NCI-H510A (cell line): Measurements from ENCODE around the gene GNAO1.

Experiments used
- DNase-seq: peaks from one replicate; lab custom pipeline; 2025; lab: John Stamatoyannopoulos, UW

Gene GNAO1

DNA sequence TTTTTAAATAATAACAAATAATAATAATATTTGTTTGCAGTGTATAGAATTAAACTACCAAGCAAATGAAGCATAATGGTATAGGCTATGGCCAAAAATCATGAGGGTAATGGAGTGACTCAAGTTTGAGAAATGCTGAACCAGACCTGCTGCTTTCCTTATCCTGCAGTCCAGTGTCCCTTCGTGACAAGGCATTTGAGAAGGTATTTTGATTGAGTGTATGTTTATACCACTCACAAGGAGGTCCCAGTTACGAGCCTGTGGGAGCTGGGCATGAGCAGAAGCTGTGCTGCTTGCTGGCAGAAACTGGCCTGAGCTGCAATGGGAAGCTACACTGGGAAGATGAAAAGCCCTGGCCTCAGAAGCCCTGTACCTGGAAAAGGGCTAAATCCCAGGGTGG lies 50.3 kb downstream of the GNAO1 start:
- no peak for DNase-seq

DNA sequence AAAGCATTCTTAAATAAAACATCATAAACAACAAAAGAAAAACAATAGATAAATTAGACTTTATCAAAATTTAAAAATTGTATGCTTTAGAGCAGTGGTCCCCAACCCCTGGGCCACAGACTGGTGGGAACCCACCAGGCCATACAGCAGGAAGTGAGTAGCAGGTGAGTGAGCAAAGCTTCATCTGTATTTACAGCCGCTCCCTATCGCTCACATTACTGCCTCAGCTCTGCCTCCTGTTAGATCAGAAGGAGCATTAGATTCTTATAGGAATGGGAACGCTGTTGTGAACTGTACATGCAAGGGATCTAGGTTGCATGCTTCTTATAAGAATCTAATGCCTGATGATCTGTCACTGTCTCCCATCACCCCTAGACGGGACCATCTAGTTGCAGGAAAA lies 51.5 kb downstream of the GNAO1 start:
- no peak for DNase-seq

DNA sequence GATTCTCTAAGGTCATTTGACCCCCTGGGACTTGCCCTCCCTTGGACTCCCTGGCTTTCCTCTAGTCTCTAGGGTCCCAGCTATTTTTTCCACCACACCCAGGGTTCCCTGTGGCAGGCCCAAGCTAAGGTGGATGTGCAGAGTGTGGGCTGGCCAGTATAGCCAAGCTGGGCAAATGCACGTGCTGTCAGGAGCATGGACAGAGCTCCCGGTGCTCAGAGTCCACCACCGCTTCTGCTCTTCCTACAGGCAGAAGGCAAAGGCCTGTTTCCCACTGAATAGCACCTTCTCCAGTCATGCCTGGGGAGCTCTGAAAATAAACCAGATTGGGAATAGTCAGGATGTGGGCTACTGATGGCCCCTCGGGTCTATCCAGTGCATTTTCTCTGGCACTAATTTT lies 53.3 kb downstream of the GNAO1 start:
- no peak for DNase-seq

DNA sequence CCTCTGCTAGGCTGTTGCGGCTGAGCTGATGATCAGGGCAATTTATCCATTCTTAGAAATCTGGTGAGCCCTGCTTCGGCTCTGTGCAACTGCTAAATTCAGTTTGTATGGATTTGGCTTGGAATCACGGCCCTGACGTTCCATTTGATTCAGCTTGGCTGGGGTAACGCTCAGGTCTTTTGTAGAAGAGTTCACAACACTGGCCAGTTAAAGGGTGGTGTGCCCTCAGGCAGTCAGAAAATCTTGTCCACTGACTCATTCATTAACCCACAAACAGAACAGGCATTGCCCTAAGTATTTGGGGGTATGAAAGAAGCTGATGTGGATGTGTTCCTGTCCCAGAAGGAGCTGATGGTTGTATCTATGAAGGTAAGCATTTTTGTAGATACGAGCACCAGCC lies 53.9 kb downstream of the GNAO1 start:
- DNase-seq = no peak

DNA sequence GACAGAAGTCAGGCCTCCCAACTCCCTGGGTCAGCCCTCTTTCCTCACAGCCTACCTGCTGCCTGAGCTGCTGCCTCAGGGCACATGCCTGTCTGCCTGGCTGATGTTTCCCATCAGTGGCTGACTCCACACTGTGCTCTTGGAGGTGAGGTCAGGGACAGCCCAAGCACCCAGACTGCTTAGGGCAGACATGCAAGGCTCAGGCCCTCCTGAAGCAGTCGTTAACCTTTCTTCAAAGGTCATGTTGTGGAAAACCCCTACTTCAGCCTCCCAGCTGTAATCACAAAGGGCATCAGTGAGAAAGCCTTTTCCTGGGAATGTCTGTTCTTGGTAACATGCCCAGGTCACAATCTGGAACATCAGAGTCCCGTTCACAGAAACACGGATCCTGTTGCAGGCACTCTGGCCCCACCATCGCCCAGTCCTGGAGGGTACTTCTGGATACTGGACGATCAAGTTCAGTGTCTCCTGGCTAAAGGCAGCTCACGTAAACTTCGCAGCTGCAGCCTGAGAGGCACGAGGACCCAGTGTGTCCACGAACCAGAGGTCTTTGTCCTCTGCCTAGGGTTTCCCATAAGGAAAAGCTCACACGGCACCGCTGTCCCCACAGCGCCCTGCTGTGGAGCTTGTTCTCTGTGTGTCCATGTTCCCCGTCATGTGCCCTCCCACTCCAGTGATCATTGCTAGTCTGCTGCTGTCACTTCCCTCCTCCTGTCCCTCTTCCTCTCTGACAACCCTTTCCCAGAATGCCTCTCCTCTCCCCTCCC lies 54.9 kb downstream of the GNAO1 start:
- no peak for DNase-seq

DNA sequence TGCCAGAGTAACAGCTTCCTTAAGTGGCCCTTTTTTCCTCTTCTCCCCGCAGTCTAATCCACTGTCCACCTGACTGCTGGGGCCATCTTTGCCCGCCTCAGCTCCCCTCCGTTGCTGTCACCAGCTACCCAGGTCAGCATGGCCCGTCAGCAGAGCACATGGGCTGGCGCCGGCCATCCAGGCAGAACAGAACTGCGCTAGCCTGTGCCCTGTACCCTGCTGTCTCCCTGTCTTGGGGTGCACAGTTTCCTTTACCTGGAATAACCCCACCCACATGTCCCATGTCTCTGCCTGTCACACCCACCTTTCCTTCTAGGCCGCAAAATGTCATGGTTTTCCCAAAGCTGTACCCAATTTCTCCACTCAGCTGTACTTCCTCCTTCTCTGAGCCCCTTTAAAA lies 55.7 kb downstream of the GNAO1 start:
- no peak for DNase-seq

DNA sequence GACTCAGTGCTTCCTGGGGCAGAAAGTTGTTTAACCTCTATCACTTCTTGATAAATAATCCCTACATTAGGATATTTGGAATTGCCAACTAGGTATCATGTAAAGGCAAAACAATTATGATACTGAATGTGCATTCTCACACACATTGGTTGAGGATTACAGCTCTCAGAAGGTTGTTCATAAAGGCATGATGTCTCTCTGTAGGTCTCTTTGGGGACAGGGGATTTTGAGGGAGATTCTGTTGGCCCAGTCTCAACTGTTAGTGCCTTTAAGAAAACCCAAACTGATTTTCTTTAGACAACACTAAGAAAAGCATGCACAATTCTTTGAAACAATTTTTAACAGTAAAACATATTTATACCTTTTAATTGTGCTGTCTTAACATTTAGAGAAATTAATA lies 56.5 kb downstream of the GNAO1 start:
- DNase-seq = no peak

DNA sequence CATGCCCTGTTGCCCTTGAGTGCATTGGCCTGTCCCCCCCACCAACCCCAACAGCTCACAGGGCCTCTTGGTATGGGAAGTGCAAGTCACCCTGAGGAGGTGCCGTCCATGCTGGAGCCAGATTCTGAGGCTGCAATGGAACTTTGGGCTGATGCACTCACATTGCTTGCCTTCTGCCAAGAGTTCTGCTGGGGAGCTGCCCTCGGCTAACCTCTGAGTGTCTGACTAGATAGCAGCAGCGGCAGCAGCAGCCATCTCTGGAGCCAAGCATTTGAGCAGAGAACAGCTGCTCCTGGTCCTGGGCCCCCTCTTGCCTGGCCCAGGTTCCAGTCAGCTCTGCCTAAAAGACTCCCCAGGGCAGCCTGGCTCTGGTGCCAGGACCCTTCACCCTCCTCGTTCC lies 61.5 kb downstream of the GNAO1 start:
- DNase-seq = no peak

DNA sequence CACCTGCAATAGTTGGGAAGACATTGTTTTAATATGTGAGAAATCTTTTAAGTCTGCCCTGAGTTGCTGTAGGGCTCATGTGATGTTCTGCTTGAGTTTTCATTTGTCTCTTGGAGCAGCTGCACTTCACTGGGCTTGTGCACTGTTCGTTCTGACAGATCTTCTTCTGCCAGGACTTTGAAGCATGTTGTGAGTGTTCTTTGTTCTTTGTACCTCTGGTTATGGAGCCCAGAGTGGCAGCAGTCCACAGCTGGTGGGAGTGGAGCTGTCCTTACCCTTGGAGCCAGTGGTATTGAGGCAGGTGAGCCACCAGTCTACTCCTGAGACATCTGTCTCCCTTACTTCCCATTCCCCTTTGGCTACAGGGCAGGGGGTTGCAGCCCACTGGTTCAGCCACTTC lies 64.6 kb downstream of the GNAO1 start:
- DNase-seq = no peak

DNA sequence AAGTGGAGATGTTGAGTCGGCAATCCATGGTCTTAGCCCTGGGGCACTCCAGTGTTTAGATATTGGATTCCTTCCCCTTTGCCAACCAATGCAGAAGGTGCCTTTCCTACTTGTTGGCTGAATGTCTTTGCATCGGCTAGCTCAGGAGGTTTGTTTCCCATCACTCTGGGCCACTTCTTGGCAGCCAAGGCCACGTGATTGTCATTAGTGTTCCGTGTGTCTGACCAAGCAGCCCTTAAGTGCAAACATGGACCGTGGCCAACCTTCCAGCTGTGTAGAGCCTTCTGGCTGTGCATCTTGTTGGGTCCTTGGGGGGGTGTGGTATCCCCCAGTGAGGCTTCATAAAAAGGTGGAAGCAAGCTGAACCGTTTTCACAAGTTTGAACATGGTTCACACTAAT lies 66.0 kb downstream of the GNAO1 start:
- no peak for DNase-seq

DNA sequence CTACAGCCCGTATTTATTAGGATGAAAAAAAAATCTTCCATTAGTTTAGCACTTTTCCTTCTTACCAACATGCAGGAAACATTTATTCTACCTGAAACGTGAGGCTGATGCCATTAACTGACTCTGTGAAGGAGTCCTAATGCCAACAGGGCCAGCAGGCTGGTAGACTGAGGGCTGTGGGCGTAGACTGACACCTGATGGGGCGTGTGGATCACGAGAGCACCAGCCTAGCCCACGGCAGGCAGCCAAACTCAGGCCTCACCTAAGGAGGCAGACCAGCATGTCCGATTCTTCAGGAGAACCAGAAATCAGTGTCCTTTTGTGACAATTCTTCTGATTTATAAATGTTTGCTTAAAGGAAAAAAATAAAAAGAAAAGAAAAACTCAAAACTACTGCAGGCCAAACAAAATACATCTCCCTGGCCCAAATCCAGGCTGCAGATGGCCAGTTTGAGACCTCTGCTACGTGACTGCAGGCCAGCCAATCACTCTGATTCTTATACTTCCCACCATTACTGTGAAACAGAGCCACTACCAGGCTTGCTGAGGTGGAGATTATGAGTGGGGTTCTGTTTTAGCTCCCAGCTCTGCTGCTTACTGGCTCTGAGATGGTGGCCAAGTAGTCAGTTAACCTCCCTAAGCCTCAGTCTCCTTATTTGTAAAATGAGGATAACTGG lies 66.5 kb downstream of the GNAO1 start:
- no peak for DNase-seq

DNA sequence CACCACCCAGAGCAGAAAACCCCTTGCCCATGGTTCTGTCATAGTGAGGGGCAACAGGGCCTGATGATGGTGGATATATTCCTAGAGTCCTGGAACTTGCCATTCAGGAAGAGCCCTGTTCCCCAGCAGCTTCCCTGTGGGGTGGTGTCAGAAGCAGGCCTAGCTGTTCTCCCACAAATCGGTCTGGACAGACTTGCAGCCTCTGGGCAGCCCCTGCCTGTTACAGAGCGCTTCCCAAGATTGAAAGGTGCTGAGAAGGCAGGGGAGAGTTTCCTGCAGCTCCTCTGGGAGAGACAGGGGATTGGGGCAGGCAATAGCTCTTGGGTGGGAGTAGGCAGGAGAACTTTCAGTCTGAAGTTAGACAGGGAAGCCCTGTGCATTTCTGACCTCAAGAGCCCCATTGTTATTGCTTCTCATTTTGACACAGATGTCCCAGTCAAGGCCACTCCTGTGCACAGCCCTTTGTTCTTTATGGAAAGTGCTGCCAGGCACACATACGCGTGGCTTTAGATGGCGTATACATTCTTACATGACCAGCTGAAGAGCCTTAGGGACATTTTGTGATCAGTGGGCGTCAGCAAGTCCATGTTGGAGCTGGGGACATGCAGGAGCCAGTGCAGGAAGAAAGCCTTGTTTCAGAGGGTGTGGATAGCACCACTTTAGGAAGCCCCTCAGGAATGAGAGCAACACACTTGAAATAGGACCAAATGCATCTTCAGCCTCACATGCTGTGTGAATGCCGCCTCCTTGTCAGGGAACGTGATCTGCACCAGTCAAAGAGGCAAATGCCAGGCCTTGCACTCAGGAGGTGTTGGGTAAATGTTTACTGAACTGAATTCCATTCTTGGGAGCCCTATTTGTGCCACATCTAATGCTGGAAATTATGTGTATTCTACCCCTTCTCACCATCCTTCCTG lies 67.5 kb downstream of the GNAO1 start:
- DNase-seq = no peak

DNA sequence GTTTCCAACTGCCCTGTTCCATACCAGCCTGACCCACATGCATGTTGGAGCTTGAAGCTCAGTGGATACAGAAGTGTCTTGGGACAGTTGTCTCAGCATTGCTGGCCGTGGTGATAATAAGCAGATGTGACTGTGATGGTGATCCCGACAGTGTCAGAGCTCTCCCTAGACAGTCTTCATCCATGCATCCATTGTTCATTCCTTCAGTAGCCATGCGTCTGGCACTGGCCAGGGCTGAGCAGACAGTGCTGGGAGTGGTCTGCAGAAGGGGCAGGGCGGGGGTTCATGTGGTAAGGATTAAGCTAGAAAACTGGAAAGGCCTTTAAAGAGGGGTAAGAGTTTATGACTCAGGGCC lies 68.1 kb downstream of the GNAO1 start:
- DNase-seq = no peak

DNA sequence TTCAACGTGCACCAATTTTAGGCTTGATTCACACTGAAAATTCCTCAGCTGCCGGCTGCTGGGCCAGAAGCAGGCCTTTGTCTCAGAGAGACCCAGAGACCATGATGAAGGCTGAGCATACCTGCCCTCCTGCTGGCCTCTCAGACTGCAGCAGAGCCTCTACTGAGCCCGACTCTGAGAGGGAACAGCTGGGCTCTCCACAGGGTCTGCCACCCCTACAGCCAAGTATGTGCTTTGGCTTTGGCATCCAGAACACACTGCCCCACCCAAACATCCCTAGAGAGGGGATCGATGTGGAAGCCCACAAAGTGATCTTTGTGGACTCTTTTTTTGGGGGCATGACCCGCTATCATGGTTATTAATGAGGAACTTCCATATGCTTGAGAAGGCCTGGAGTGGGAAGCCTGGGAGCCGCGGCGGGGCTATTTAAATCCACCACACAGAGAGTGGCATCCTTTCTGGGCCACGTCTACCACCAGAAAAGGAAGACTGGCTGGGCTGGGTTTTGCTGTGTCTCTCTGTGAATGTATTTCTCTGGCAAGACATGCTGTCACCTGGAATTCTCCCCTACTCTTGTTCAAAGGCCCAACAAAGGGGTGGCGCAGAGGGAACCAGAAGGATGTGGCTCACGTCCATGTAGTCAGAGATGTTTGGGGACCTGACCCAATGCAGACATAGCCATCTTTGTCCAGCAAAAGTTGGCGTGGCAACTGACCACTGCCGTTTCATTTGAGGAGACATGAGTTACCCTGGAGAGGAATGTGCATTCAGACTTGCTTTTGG lies 69.3 kb downstream of the GNAO1 start:
- DNase-seq = no peak

DNA sequence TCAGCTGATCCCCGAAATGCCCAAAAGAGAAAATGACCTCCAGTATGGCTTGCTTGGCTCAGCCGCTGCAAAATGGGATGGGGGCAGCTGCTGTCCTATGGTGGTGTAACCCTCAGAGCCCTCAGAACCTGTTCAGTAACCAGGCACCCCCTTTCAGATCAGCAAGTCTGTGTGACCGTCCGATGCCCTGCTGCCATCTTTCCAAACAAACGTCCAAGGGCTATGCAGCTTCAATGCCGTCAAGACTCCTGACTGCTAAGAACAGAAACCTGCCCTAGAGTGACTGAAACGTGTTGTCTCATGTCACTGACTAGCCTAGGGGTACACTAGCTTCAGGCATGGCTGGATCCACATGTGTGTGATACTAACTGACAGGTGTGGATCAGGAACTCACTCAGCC lies 70.4 kb downstream of the GNAO1 start:
- DNase-seq = no peak

DNA sequence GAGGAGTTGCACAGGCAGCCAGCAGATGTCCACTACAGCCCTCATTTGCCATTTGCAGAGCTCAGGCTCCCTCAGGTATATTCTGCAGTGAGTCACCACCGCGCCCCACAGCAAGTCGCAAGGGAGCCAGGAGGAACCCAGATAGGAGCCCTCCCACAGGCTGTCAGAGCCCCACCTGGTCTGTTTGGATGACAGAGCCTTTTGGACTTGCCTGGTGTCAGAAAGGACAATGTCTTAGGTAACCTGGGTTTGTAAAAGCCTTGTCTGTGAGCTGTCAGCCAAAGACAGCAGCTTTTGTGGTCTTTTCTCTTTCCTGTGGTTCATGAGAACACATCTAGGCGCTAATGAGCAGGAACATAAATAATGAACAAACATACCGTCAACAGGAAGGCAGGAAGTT lies 70.9 kb downstream of the GNAO1 start:
- no peak for DNase-seq

DNA sequence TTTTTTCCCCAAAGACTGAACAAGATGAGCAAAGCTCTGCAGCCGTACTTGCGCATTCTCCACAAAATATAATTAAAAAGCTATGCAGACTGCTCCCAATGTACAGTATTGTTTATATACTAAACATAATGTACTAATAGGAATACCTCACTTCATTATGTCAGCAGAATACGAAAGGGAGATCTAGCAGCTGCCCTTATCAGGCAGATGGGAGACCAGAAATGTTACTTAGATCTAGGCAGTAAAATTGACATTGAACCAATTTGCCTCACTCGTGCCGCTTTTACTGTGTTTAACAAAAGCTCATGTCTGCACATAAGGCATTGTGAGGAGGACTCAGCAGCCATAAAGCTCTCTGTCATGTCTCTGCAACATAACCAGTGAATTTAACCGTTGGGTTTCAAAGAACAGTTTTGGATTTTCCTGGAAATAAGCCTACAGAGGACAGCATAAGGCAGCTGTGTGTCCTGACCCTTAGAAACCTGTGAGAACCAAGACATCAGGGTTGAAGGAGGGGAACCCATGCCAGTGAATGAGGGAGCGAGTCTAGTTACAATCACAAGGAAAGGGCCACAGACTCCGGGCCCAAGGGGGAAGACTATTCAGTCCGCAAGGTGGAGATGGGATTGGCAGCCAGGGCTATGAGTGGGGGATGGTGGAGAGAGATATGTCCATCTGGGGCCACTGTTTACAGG lies 71.4 kb downstream of the GNAO1 start:
- no peak for DNase-seq

DNA sequence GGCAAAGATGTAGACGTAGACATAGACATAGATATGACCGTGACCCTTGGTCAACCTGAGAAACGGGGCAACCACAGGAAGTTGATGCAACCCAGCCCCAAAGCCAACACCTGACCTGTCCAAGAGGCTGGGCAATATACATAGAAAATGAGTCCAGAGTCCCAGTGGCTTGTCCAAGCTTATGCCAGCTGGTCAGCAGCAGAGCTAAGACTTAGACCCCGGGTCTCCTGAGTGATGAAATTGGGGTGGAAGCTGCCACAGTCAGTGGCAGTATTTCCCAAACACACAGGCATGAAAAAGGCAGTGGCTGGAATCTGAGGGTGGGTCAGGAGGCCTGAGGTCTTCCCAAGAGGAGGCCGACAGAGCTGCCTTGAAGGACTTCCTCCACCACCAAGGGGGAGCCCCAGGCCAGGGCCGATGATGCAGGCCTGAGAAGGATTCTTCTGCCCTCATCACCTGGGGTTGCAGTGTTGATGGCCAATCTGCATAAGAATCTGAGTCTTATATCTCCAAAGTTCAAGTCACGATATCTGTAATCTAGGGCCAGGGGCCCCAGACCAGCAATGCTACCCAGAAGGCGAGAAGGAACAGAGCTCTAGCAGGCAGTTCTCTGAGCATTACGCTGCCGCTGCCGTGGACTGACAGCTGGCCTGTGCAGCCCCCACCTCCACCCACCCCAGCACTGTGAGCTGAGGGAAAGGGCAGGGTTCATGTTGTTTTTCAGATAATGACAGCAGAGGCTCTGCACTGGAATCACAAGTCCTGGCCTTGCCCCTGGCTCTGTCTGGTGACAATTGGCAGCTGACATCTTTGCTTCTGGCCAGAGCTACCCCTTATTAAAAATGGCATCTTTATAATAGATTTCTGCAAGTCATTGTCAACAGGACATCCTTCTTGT lies 72.7 kb downstream of the GNAO1 start:
- DNase-seq = no peak

DNA sequence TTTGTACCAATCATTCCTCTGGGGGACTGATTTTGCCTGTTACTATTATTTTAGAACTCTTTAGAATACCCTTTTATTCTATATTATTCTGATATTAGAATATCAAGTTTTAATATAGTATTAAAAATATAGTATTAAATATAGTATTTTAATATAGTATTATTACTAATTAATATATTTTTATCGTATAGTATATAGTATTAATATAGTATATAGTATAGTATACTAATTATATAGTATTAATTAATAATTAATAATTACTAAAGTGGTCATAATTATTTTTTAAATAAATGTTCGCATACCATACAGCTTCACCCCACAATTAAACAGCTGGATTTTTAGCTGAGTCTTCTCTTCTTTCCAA lies 73.3 kb downstream of the GNAO1 start:
- DNase-seq = no peak

DNA sequence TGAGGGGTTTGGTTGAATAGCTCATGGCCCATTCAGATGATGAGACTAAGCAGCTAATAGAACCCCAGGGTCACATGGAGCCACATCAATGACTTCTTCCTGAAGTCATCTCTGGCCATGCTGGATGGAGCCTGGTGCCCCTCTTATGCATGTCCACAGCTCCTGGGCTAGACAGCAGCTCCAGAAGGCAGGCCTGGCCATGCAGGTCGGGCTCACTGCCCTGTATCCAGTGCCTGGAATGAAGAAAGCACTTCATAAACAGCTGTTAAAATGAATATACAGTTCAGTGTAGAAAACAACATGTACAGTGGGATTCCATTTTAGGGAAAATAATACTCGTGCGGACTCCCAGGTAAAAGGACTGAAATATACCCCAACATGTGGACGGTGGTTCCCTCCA lies 73.9 kb downstream of the GNAO1 start:
- DNase-seq = no peak

DNA sequence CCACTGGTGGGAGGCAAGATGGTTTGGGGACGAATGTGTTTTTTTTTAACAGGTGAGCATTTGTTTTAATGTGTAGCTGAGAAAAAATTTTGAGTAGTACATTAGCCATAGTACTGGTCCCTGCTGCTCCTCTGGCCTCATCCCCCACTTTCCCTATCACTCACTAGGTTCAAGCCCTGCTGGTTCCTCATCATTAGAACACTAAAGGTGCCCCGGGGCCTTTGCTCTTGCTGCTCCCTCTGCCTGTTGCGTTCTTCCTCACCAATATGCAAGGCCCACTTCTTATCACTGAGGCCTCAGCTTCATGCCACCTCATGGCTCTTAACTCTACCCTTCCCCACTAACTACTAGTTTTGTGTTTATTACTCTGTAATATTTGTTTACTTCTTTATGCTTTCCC lies 74.5 kb downstream of the GNAO1 start:
- no peak for DNase-seq
